Activated naive CD4-positive, alpha-beta T cell (primary cell): ENCODE results near the gene LLGL2.
"Not testable (repeated sequence)": the region's sequence is repeated elsewhere in the genome, so short reads cannot be mapped to it uniquely, and the experiment has no call there.

Source experiments
- DNase-seq, 4 experiments: peaks; one replicate each; lab custom pipeline; 2025; lab: John Stamatoyannopoulos, UW

The LLGL2 gene

DNA sequence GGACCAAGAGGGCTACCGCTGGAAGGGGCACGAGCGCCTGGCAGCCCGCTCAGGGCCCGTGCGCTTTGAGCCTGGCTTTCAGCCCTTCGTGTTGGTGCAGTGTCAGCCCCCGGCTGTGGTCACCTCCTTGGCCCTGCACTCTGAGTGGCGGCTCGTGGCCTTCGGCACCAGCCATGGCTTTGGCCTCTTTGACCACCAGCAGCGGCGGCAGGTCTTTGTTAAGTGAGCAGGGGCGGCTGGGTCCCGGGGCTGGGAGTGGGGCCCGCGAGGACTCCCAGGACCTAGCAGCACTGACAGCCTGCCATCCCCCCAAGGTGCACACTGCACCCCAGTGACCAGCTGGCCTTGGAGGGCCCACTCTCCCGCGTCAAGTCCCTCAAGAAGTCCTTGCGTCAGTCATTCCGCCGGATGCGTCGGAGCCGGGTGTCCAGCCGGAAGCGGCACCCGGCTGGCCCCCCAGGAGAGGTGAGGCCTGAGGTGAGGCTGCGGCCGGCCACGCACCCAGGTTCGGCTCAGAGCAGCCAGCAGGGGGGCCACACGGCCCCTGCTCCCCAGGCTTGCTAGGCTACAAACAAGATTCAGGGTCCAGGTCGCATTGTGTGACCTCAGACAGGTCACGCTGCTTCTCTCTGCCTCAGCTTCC is 44.7 kb downstream of the LLGL2 start:
- DNase-seq: no peak

GRCh38 chr17:75570772-75571171 is 45.3 kb downstream of the LLGL2 start:
- no peak for DNase-seq

- DNase-seq: no peak
Observed at GRCh38 chr17:75571197-75571884, 45.8 kb downstream of the LLGL2 start.

DNA sequence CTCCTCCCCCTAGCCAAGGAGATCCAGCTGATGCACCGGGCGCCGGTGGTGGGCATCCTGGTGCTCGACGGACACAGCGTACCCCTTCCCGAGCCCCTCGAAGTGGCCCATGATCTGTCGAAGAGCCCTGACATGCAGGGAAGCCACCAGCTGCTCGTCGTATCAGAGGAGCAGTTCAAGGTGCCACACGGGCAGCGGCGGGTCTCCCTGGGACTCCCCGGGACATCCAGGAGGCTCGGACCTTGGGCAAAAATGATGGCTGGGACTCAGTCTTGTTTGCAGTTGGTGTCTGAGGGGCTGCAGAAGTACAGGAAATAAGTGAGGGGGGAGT is 46.4 kb downstream of the LLGL2 start:
- DNase-seq: no peak

DNA sequence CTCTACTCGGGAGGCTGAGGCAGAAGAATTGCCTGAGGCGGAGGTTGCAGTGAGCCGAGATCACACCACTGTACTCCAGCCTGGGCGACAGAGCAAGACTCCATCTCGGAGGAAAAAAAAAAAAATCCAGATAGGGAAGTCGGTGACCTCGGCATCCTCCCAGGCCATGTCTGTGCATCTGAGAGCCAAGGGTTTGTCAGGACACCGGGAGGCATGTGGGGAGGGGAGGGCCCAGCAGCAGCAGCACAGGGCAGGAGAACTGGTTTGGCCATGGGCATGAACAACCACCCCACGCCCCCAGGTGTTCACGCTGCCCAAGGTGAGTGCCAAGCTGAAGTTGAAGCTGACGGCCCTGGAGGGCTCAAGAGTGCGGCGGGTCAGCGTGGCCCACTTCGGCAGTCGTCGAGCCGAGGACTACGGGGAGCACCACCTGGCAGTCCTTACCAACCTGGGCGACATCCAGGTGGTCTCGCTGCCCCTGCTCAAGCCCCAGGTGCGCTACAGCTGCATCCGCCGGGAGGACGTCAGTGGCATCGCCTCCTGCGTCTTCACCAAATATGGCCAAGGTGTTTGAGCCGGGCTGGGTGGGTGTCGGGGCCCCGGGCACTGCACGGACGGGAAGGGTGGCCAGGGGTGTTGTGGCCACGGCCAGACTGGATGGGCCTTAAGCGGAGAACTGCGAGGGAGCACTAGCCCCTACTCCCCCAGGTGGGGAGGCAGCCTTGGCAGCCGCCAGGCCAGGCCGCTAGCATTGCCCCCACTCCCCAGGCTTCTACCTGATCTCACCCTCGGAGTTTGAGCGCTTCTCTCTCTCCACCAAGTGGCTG is 47.4 kb downstream of the LLGL2 start:
- DNase-seq: no peak

GRCh38 chr17:75573540-75573957 is 48.1 kb downstream of the LLGL2 start:
- no peak for DNase-seq

GRCh38 chr17:75573994-75574393 is 48.5 kb downstream of the LLGL2 start:
- no peak for DNase-seq

- no peak for DNase-seq
Observed at GRCh38 chr17:75574404-75575036, 49.0 kb downstream of the LLGL2 start.

GRCh38 chr17:75575197-75575596 is 49.7 kb downstream of the LLGL2 start:
- DNase-seq: no peak

DNA sequence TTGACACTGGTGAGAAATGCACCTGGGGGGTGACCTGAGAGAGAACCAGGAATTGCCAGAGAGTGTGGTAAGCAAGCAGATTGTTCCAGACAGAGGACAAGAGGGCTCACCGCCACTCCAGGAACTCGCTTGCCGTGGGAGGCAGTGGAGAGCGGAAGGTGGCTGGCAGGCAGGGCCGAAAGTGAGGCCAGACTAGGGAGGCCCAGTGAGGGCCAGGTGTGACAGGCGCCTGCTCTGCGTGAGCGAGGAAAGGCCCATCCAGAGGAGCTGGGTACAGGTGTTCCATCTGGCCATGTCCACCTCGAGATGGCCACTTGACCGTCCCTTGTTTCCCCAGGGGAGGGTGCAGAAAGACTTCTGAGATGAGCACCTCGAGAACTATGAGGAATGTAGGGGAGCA is 50.2 kb downstream of the LLGL2 start:
- DNase-seq: no peak

GRCh38 chr17:75576661-75577060 is 51.2 kb downstream of the LLGL2 start:
- DNase-seq: no peak

DNA sequence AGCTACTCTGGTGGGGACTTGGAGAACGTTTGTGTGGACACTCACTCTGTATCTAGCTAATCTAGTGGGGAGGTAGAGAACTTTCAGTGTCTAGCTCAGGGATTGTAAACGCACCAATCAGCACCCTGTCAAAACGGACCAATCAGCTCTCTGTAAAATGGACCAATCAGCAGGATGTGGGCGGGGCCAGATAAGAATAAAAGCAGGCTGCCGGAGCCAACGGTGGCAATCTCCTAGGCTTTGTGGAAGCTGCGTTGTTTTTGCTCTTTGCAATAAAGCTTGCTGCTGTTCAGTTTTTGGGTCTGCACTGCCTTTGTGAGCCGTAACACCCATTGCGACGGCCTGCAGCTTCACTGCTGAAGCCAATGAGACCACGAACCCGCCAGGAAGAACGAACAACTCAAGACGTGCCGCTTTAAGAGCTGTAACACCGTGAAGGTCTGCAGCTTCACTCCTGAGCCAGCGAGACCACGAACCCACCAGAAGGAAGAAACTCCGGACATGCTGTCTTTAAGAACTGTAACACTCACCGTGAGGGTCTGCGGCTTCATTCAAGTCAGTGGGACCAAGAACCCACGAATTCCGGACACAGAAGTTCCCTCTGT is 55.7 kb downstream of the LLGL2 start:
- peak in 3 of 4 experiments; percentile 10 to 48 (median 11) for DNase-seq

- DNase-seq: not testable (repeated sequence)
Observed at GRCh38 chr17:75583197-75583596, 57.7 kb downstream of the LLGL2 start.

GRCh38 chr17:75584849-75585175 is 59.3 kb downstream of the LLGL2 start:
- no peak for DNase-seq

- peak in 3 of 4 experiments; percentile 31 to 66 (median 42) for DNase-seq
Observed at GRCh38 chr17:75587675-75588595, 62.4 kb downstream of the LLGL2 start, which contains the start of gene MYO15B. MYO15B (plus strand) TSS chr17:75587800; CDS start chr17:75588058, 258 bp downstream.

GRCh38 chr17:75588596-75589011 is 63.1 kb downstream of the LLGL2 start:
- DNase-seq: peak in 1 of 4 experiments; percentile 50

- DNase-seq: peak; percentile 93 to 97 (median 95)
Observed at GRCh38 chr17:75589012-75589918, 63.8 kb downstream of the LLGL2 start.

DNA sequence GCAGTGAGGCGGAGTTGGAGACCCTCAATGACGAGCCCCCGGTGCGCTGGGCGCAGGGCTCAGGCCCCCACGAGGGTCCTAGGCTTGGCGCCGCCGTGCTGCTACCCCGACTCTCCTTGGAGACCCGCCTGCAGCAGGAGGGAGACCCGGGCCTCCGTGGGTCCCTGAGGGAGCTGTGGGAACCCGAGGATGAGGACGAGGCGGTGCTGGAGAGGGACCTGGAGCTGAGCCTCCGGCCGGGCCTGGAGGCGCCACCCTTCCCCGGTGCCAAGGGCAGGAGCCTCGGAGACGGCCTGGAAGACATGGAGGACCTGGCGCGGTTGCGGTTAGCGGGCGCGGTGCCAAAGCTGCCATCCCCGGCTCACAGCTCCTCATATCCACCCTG is 64.4 kb downstream of the LLGL2 start:
- DNase-seq: no peak

GRCh38 chr17:75590314-75590761 is 64.8 kb downstream of the LLGL2 start:
- no peak for DNase-seq
